ENCODE results near the gene STXBP5.

STXBP5 gene

DNA sequence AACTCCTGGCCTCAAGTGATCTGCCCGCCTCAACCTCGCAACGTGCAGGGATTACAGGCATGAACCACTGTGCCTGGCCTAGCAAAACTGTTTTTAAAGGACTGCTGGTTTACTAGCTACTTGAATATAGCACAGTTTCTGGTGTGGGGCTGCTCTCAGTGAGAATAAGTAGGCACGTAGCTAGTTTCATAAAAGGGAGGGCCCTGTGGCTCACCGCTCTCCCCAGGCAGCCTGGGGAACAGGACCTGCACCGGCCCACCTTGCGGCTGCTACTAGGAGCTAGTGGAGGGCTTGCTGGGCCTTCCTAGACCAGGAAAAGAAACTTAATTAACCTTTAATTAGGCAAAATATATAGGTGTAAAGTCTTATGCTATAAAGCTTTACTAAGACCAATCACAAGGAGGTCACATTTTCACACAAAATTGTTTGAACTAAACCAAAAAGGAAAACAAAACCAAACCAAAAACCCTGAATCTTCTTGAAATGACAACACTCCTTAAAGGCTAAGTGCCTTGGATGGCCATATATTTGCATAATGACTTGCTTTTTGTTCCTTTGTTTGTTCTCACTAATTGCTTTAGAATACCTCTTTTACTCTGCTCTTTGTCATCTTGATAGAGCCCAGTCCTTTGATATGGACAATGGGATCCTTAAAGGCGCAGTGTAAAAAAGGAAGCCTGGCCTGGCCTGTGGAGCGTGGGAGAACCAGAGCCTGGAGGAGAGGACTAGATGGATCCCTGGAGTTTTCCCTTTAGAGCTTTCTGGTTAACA is 234.7 kb downstream of the STXBP5 start:
- TF ChIP-seq, protein P1, sequence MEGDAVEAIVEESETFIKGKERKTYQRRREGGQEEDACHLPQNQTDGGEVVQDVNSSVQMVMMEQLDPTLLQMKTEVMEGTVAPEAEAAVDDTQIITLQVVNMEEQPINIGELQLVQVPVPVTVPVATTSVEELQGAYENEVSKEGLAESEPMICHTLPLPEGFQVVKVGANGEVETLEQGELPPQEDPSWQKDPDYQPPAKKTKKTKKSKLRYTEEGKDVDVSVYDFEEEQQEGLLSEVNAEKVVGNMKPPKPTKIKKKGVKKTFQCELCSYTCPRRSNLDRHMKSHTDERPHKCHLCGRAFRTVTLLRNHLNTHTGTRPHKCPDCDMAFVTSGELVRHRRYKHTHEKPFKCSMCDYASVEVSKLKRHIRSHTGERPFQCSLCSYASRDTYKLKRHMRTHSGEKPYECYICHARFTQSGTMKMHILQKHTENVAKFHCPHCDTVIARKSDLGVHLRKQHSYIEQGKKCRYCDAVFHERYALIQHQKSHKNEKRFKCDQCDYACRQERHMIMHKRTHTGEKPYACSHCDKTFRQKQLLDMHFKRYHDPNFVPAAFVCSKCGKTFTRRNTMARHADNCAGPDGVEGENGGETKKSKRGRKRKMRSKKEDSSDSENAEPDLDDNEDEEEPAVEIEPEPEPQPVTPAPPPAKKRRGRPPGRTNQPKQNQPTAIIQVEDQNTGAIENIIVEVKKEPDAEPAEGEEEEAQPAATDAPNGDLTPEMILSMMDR (IDR thresholded peaks at IDR 0.05; ENCODE audit: borderline replicate concordance, insufficient read depth, low read depth, low read length): no peak
- no peak overlapping the region for H3K4me3 ChIP-seq (ENCODE audit: low read depth, low read length)

Measured in GM12875 (cell line).